Dermis microvascular lymphatic vessel endothelial cell (primary cell): Measurements from ENCODE around the gene MAD1L1. TPM values are rescaled to one million over a fixed set of nuclear protein-coding genes. Genes with fewer than 3 reads are reported as not detected.

Experiments used
- DNase-seq, 2 donors: peaks; one replicate each; pipeline versions ENCODE4 v3.0.0 to v3.0.0-alpha.2; 2010; ENCODE audit warnings: low read depth in 2 of 2
- total RNA-seq: library from RNA; depleted of rRNA; stranded (reverse); fragments of >200 nt; gene quantifications from 2 replicates; pipeline ENCODE4 v1.2.1, GENCODE V29; 2014

Gene MAD1L1
- total RNA-seq, 1 donor from 2014 or later, result 41.1 TPM

GRCh38 chr7:2090526-2091520 lies 141.9 kb downstream of the MAD1L1 start:
- DNase-seq, result no peak

GRCh38 chr7:2088801-2089200 lies 143.9 kb downstream of the MAD1L1 start:
- no peak for DNase-seq

- DNase-seq, result no peak
These were observed 145.0 kb downstream of the MAD1L1 start for GRCh38 chr7:2087744-2088143.

- DNase-seq, result no peak
These were observed 146.5 kb downstream of the MAD1L1 start for GRCh38 chr7:2086229-2086628.

GRCh38 chr7:2085804-2086203 lies 146.9 kb downstream of the MAD1L1 start:
- DNase-seq, result no peak

GRCh38 chr7:2084781-2085505 lies 147.8 kb downstream of the MAD1L1 start:
- no peak for DNase-seq

GRCh38 chr7:2084331-2084730 lies 148.4 kb downstream of the MAD1L1 start:
- DNase-seq, result no peak

- no peak for DNase-seq
These were observed 149.4 kb downstream of the MAD1L1 start for GRCh38 chr7:2083362-2083761.

GRCh38 chr7:2082139-2082998 lies 150.4 kb downstream of the MAD1L1 start:
- DNase-seq, result no peak

- no peak for DNase-seq
These were observed 151.1 kb downstream of the MAD1L1 start for GRCh38 chr7:2081526-2082135.

- no peak for DNase-seq
These were observed 152.3 kb downstream of the MAD1L1 start for GRCh38 chr7:2080477-2080876.

GRCh38 chr7:2080060-2080387 lies 152.7 kb downstream of the MAD1L1 start:
- no peak for DNase-seq

- DNase-seq, result no peak
These were observed 153.2 kb downstream of the MAD1L1 start for GRCh38 chr7:2079332-2080059.

- DNase-seq, result no peak
These were observed 153.8 kb downstream of the MAD1L1 start for GRCh38 chr7:2078899-2079298.

- DNase-seq, result no peak
These were observed 156.1 kb downstream of the MAD1L1 start for GRCh38 chr7:2076649-2077064.

- DNase-seq, result no peak
These were observed 156.9 kb downstream of the MAD1L1 start for GRCh38 chr7:2075811-2076210.

GRCh38 chr7:2074691-2075090 lies 158.1 kb downstream of the MAD1L1 start:
- no peak for DNase-seq

GRCh38 chr7:2072798-2073197 lies 159.9 kb downstream of the MAD1L1 start:
- DNase-seq, result no peak

- DNase-seq, result no peak
These were observed 160.7 kb downstream of the MAD1L1 start for GRCh38 chr7:2072042-2072441.

GRCh38 chr7:2071133-2071832 lies 161.5 kb downstream of the MAD1L1 start:
- DNase-seq, result no peak
